Lung (tissue), 12 donors: ENCODE data around the gene PHEX. TPM values are rescaled to one million over a fixed set of nuclear protein-coding genes. Genes with fewer than 3 reads are reported as not detected.

Experiments used
- ATAC-seq: fragments of 200-7000 bp; cut with Tn5 transposase; one replicate; pipeline ENCODE4 v1.9.1; 2020; ENCODE audit warnings: moderate number of reproducible peaks; ENCODE audit not compliant: insufficient read depth, low FRiP score
- DNase-seq, 3 donors: peaks; one replicate each; pipeline ENCODE4 v3.0.0-alpha.2; 2013 to 2017
- H3K27ac ChIP-seq, 2 donors: one replicate each; pipeline ENCODE4 v1.5.1; 2013; ENCODE audit warnings: mild to moderate bottlenecking in 2 of 2, moderate library complexity in 2 of 2, control low read depth in 1 of 2, inconsistent platforms in 1 of 2, low read depth in 1 of 2, low read length in 1 of 2
- H3K27me3 ChIP-seq, 3 donors: one replicate each; pipeline ENCODE4 v1.5.1; 2013; ENCODE audit warnings: low read length in 2 of 3; ENCODE audit not compliant: control insufficient read depth in 3 of 3, insufficient read depth in 3 of 3
- H3K36me3 ChIP-seq, 4 donors: one replicate each; pipeline ENCODE4 v1.5.1; 2013; ENCODE audit warnings: low read length in 4 of 4, mild to moderate bottlenecking in 1 of 4, moderate library complexity in 1 of 4; ENCODE audit not compliant: control insufficient read depth in 4 of 4, insufficient read depth in 4 of 4
- H3K4me1 ChIP-seq, 5 donors: one replicate each; pipeline ENCODE4 v1.5.1; 2013; ENCODE audit warnings: low read length in 5 of 5, mild to moderate bottlenecking in 2 of 5, moderate library complexity in 1 of 5; ENCODE audit not compliant: control insufficient read depth in 5 of 5, insufficient read depth in 5 of 5
- H3K4me3 ChIP-seq: one replicate; pipeline ENCODE4 v1.5.1; 2013; ENCODE audit warnings: mild to moderate bottlenecking, control low read depth, moderate library complexity
- H3K9ac ChIP-seq, 2 donors: one replicate each; pipeline ENCODE4 v1.5.1; 2013; ENCODE audit warnings: low read length in 2 of 2, control low read depth in 1 of 2; ENCODE audit not compliant: insufficient read depth in 1 of 2
- H3K9me3 ChIP-seq, 4 donors: one replicate each; pipeline ENCODE4 v1.5.1; 2013; ENCODE audit warnings: low read length in 3 of 4, mild to moderate bottlenecking in 1 of 4, moderate library complexity in 1 of 4; ENCODE audit not compliant: control insufficient read depth in 4 of 4, insufficient read depth in 3 of 4
- CTCF ChIP-seq: IDR thresholded peaks from 2 replicates; pipeline ENCODE4 v1.5.1; 2012; ENCODE audit warnings: mild to moderate bottlenecking; ENCODE audit errors: control extremely low read depth, extremely low read depth
- whole genome bisulfite sequencing, 2 donors: extraction: QIAGEN DNeasy Blood & Tissue Kit; methylation state at CpG; one replicate each; pipeline ENCODE4 v1.1.7; 2013; 5-methylcytosine and 5-hydroxymethylcytosine counted together
- polyA plus RNA-seq, 2 donors: library from polyadenylated mRNA; stranded (reverse); fragments of 200-250 nt; gene quantifications; one replicate each; pipeline ENCODE4 v1.2.1, GENCODE V29; 2013
- total RNA-seq, 2 donors: library from RNA; depleted of rRNA in 1 of 2; stranded (reverse); fragments of >200 nt in 1 of 2; gene quantifications; one replicate each; pipeline ENCODE4 v1.2.1, GENCODE V29; 2014 to 2021
- donor health status: control.
- donor health status: control.
- donor health status: Bipolar disorder and iron deficiency.
- donor health status: healthy.
- donor health status: DM: yes; HTN: yes; CAD: no.

The PHEX gene
- total and polyA plus RNA-seq, 4 donors = 0.59 to 15.4 (median 3.8) TPM

- Histone ChIP-seq H3K4me1 (no peaks in the 10 kb centered on the region), H3K36me3 (no peaks in the 10 kb centered on the region), H3K9ac (no peak overlapping the region), H3K9me3 (peaks cover 0 to 1% (median 0%) of the 10 kb centered on the region in 4 donors), H3K4me3 (no peak overlapping the region), H3K27me3 (peaks cover 2 to 6% (median 3%) of the 10 kb centered on the region in 3 donors), H3K27ac (no peak overlapping the region)
- WGBS, 2 donors = 24 to 26% methylated on average over 13 of the region's 13 CpGs
- DNase-seq (peak; percentile 51 to 65 (median 52)), ATAC-seq (peak; percentile 86)
- peak; percentile 36 for TF ChIP-seq CTCF
These were observed 160.4 kb downstream of the PHEX start for GRCh38 chrX:22192419-22193060.

- Histone ChIP-seq H3K9me3 (peaks cover 0 to 1% (median 0%) of the 10 kb centered on the region in 4 donors), H3K4me3 (no peak overlapping the region), H3K27ac (no peak overlapping the region), H3K36me3 (no peaks in the 10 kb centered on the region), H3K4me1 (no peaks in the 10 kb centered on the region), H3K27me3 (peaks cover 2 to 6% (median 3%) of the 10 kb centered on the region in 3 donors), H3K9ac (no peak overlapping the region)
- DNase-seq = no peak
- WGBS, 2 donors = 69 to 76% methylated on average over 8 of the region's 8 CpGs
- no peak for TF ChIP-seq CTCF
- ATAC-seq = no peak
These were observed 161.9 kb downstream of the PHEX start for GRCh38 chrX:22193851-22194659.

- no peak for DNase-seq
- no peak overlapping the region for H3K9ac ChIP-seq
- no peak for ATAC-seq
- H3K4me1 ChIP-seq = no peaks in the 10 kb centered on the region
- TF ChIP-seq CTCF = no peak
- 54 to 58% methylated on average over 1 of the region's 1 CpG for WGBS, 2 donors
- H3K4me3 ChIP-seq = no peak overlapping the region
- no peak overlapping the region for H3K27ac ChIP-seq
- H3K9me3 ChIP-seq = peaks cover 0 to 2% (median under 1%) of the 10 kb centered on the region in 4 donors
- H3K27me3 ChIP-seq = peaks cover 2 to 6% (median 3%) of the 10 kb centered on the region in 3 donors
- no peaks in the 10 kb centered on the region for H3K36me3 ChIP-seq
These were observed 162.5 kb downstream of the PHEX start for GRCh38 chrX:22194660-22194945.
